Measurements from ENCODE around the gene EID3. TPM values are rescaled to one million over a fixed set of nuclear protein-coding genes. Genes with fewer than 3 reads are reported as not detected.

The EID3 gene
- total RNA-seq, 2 donors from 2014 or later, result 2.9 to 3.3 TPM

- H3K27ac ChIP-seq, result no peak overlapping the region
- peaks cover 0 to 91% of the 10 kb centered on the region in 2 donors for H3K4me1 ChIP-seq
- H3K36me3 ChIP-seq, result peaks cover 59% of the 10 kb centered on the region
- TF ChIP-seq CTCF (IDR thresholded peaks at IDR 0.05), result no peak
- no peaks in the 10 kb centered on the region for H3K9me3 ChIP-seq
- no peak overlapping the region for H3K4me3 ChIP-seq
- H3K27me3 ChIP-seq, result no peaks in the 10 kb centered on the region
- no peak for DNase-seq (ENCODE audit: low spot score)
Observed at GRCh38 chr12:104297477-104298113, 5.9 kb upstream of the EID3 start.

DNA sequence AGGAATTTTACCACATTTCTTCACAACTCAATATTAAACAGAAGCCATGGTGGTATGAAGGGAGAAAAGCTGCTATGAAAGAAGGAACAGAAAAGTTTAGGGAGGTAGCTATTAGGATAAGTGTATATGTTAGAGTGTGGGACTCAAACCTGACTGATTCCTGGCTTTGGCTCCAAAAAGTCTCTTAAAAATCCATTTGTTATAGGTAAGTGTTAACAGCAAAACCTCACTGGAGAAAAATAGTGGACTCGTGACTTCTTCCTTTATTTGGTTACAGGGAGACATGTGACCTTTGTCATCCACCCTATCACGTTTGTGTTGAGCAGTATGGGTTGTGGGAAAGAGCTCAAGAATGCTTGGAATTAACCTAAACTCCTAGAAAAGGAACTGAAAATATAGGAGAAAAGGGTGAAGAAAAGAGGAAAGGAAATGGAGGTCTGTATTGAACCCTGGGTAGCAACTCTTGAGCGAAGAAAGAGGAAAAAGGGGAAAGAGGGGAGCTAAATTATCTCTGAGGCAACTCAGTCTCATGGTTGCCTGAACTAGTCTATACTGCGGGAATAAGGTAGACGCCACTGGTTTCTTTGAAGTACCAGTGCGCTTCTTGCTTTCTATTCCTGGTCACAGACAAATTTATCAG lies 3.6 kb upstream of the EID3 start:
- Histone ChIP-seq H3K27ac (no peak overlapping the region), H3K36me3 (peaks cover 47% of the 10 kb centered on the region), H3K4me3 (no peak overlapping the region), H3K27me3 (no peaks in the 10 kb centered on the region), H3K9me3 (no peaks in the 10 kb centered on the region), H3K4me1 (peaks cover 0 to 92% of the 10 kb centered on the region in 2 donors)
- DNase-seq (ENCODE audit: low spot score), result no peak
- no peak for TF ChIP-seq CTCF (IDR thresholded peaks at IDR 0.05)

DNA sequence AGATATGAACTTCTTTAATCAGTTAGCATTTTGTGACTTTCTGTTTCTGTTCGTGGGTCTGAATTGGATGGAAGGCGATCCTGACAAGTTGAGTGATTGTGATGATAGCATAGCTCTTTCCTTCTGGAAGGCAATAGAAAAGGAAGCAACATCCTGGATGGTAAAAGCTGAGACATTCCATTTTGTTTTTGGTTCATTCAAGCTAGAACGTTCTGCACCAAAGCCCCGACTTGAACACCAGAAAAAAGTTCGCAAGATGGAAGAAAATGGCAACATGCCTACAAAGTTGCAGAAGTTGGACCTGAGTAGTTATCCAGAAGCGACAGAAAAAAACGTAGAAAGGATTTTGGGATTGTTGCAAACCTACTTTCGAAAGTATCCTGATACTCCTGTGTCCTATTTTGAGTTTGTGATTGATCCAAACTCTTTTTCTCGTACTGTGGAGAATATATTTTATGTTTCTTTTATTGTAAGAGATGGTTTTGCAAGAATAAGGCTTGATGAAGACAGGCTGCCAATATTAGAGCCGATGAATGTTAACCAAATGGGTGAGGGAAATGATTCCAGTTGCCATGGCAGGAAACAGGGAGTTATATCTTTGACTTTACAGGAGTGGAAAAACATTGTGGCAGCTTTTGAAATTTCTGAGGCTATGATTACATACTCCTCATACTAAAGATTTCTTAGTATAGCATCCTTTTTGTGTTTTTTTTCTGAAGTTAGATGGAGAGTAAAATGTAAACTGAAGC lies 896 bp downstream of the EID3 start:
- H3K9me3 ChIP-seq, result no peaks in the 10 kb centered on the region
- H3K27me3 ChIP-seq, result no peaks in the 10 kb centered on the region
- peak overlapping the region; percentile 71 to 72 for H3K27ac ChIP-seq
- H3K4me1 ChIP-seq, result peaks cover 0 to 85% of the 10 kb centered on the region in 2 donors
- no peak for DNase-seq (ENCODE audit: low spot score)
- no peak for TF ChIP-seq CTCF (IDR thresholded peaks at IDR 0.05)
- peaks cover 16% of the 10 kb centered on the region for H3K36me3 ChIP-seq
- peak overlapping the region; percentile 29 to 49 for H3K4me3 ChIP-seq

DNA sequence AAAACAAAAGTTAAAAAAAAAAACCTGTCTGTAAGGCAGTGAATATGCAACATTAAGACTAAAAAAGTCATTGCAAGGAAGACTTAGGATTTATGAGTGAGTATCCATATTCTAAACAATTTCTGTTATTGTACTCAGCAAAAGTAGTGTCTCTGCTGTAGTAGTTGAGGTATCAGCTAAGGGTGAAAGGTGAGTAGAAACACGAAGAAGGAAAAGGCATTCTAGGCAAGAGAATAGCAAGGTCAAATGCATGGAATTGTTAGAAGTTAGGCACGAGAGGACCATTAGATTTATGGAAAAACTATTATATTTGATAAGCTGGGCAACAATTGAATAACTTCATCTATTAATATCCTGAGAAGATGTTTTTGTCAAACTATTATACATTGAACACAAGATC lies 1.8 kb downstream of the EID3 start:
- no peak for TF ChIP-seq CTCF (IDR thresholded peaks at IDR 0.05)
- Histone ChIP-seq H3K9me3 (no peaks in the 10 kb centered on the region), H3K4me1 (peaks cover 0 to 80% of the 10 kb centered on the region in 2 donors), H3K27ac (no peak overlapping the region), H3K4me3 (no peak overlapping the region), H3K36me3 (peaks cover 24% of the 10 kb centered on the region), H3K27me3 (no peaks in the 10 kb centered on the region)
- DNase-seq (ENCODE audit: low spot score), result no peak

- TF ChIP-seq CTCF (IDR thresholded peaks at IDR 0.05), result no peak
- no peaks in the 10 kb centered on the region for H3K27me3 ChIP-seq
- no peaks in the 10 kb centered on the region for H3K9me3 ChIP-seq
- H3K36me3 ChIP-seq, result peaks cover 30% of the 10 kb centered on the region
- no peak overlapping the region for H3K27ac ChIP-seq
- DNase-seq (ENCODE audit: low spot score), result no peak
- peaks cover 0 to 69% of the 10 kb centered on the region in 2 donors for H3K4me1 ChIP-seq
- H3K4me3 ChIP-seq, result no peak overlapping the region
Observed at GRCh38 chr12:104306376-104306775, 2.8 kb downstream of the EID3 start.

Data from right atrium auricular region (tissue), 2 donors.